ENCODE data around the gene BLTP2. TPM values are rescaled to one million over a fixed set of nuclear protein-coding genes. Genes with fewer than 3 reads are reported as not detected.
A peak's percentile ranks its signal among the peaks of the same experiment; 100 is the strongest.
"Not testable (repeated sequence)": the region's sequence is repeated elsewhere in the genome, so short reads cannot be mapped to it uniquely, and the experiment has no call there.

BLTP2 gene
- 160 and 168 TPM in 2 replicates for total RNA-seq (2014; rRNA removed; shearing (Covaris generic))
- polyA plus RNA-seq (2015; cell fraction: cytosol; rRNA removed), result 40.4 and 44.8 TPM in 2 replicates
- polyA plus RNA-seq (2015; cell fraction: nucleus; rRNA removed), result 82.6 and 89.1 TPM in 2 replicates

- peak; percentile 89 for DNase-seq (ENCODE audit: low read depth)
Measured at GRCh38 chr17:28644787-28645575, at the start of gene BLTP2. TSS of gene BLTP2 (minus strand) at chr17:28645158. CDS start at chr17:28645056, 102 bp downstream.

GRCh38 chr17:28693869-28694268, 48.9 kb upstream of the BLTP2 start:
- no peak for DNase-seq (ENCODE audit: low read depth)

GRCh38 chr17:28689011-28689410, 44.1 kb upstream of the BLTP2 start:
- DNase-seq (ENCODE audit: low read depth), result no peak

GRCh38 chr17:28688481-28688880, 43.5 kb upstream of the BLTP2 start:
- DNase-seq (ENCODE audit: low read depth), result no peak

GRCh38 chr17:28686296-28686695, 41.3 kb upstream of the BLTP2 start:
- DNase-seq (ENCODE audit: low read depth), result no peak

- no peak for DNase-seq (ENCODE audit: low read depth)
Measured at GRCh38 chr17:28685366-28685765, 40.4 kb upstream of the BLTP2 start.

GRCh38 chr17:28684963-28685362, 40.0 kb upstream of the BLTP2 start:
- DNase-seq (ENCODE audit: low read depth), result peak; percentile 13

GRCh38 chr17:28682655-28683054, 37.7 kb upstream of the BLTP2 start:
- DNase-seq (ENCODE audit: low read depth), result no peak

- no peak for DNase-seq (ENCODE audit: low read depth)
Measured at GRCh38 chr17:28675980-28676379, 31.0 kb upstream of the BLTP2 start.

- no peak for DNase-seq (ENCODE audit: low read depth)
Measured at GRCh38 chr17:28675490-28675889, 30.5 kb upstream of the BLTP2 start.

- no peak for DNase-seq (ENCODE audit: low read depth)
Measured at GRCh38 chr17:28669918-28670317, 25.0 kb upstream of the BLTP2 start.

- DNase-seq (ENCODE audit: low read depth), result no peak
Measured at GRCh38 chr17:28667870-28668269, 22.9 kb upstream of the BLTP2 start.

GRCh38 chr17:28665994-28666393, 21.0 kb upstream of the BLTP2 start:
- no peak for DNase-seq (ENCODE audit: low read depth)

- no peak for DNase-seq (ENCODE audit: low read depth)
Measured at GRCh38 chr17:28663723-28664122, 18.8 kb upstream of the BLTP2 start.

GRCh38 chr17:28662527-28662829, 17.5 kb upstream of the BLTP2 start:
- no peak for DNase-seq (ENCODE audit: low read depth)

GRCh38 chr17:28661635-28662526, 16.9 kb upstream of the BLTP2 start, which contains the start of the genes SDF2 and SUPT6H:
TSS of gene SDF2 (minus strand) at chr17:28661906. CDS start at chr17:28661876, 30 bp downstream.
TSS of gene SUPT6H (plus strand) at chr17:28662205. CDS start at chr17:28673402, 11,197 bp downstream.
- peak; percentile 84 for DNase-seq (ENCODE audit: low read depth)

- DNase-seq (ENCODE audit: low read depth), result not testable (repeated sequence)
Measured at GRCh38 chr17:28659497-28659881, 14.5 kb upstream of the BLTP2 start.

- not testable (repeated sequence) for DNase-seq (ENCODE audit: low read depth)
Measured at GRCh38 chr17:28658766-28659496, 14.0 kb upstream of the BLTP2 start.

GRCh38 chr17:28658342-28658741, 13.4 kb upstream of the BLTP2 start:
- DNase-seq (ENCODE audit: low read depth), result not testable (repeated sequence)

- peak; percentile 64 for DNase-seq (ENCODE audit: low read depth)
Measured at GRCh38 chr17:28657756-28658155, 12.8 kb upstream of the BLTP2 start.

GRCh38 chr17:28655160-28655559, 10.2 kb upstream of the BLTP2 start:
- DNase-seq (ENCODE audit: low read depth), result no peak

All from HT1080 (cell line).